Trophoblast cell (in vitro differentiated cells and primary cell): ENCODE measurements around the gene SDCCAG8.

ENCODE experiments used
- DNase-seq, 2 donors: peaks; one replicate each; pipeline ENCODE4 v3.0.0-alpha.2; 2016
- H2AFZ ChIP-seq: 2 replicates; pipeline ENCODE4 v1.6.1; 2013; ENCODE audit warnings: low read length, moderate library complexity, mild to moderate bottlenecking; ENCODE audit not compliant: insufficient read depth, poor library complexity
- H2AK5ac ChIP-seq: 2 replicates; pipeline ENCODE4 v1.6.1; 2013; ENCODE audit warnings: mild to moderate bottlenecking, low read length
- H2BK120ac ChIP-seq: 2 replicates; pipeline ENCODE4 v1.6.1; 2013; ENCODE audit warnings: low read length, mild to moderate bottlenecking, moderate library complexity; ENCODE audit not compliant: insufficient read depth, poor library complexity
- H2BK12ac ChIP-seq: 2 replicates; pipeline ENCODE4 v1.6.1; 2013; ENCODE audit warnings: mild to moderate bottlenecking, low read length, moderate library complexity
- H2BK5ac ChIP-seq: 2 replicates; pipeline ENCODE4 v1.6.1; 2013; ENCODE audit warnings: low read length, low read depth, moderate library complexity, mild to moderate bottlenecking; ENCODE audit not compliant: poor library complexity
- H3K14ac ChIP-seq: 2 replicates; pipeline ENCODE4 v1.6.1; 2013; ENCODE audit warnings: mild to moderate bottlenecking, low read length
- H3K18ac ChIP-seq: 2 replicates; pipeline ENCODE4 v1.6.1; 2013; ENCODE audit warnings: mild to moderate bottlenecking, low read length
- H3K23ac ChIP-seq: 2 replicates; pipeline ENCODE4 v1.6.1; 2013; ENCODE audit warnings: low read length
- H3K27ac ChIP-seq: 2 replicates; pipeline ENCODE4 v1.5.1; 2013; ENCODE audit warnings: low read depth, mild to moderate bottlenecking, inconsistent platforms, low read length, moderate library complexity
- H3K27me3 ChIP-seq: 2 replicates; pipeline ENCODE4 v1.6.1; 2013; ENCODE audit warnings: inconsistent platforms, mild to moderate bottlenecking, low read length, moderate library complexity; ENCODE audit not compliant: insufficient read depth
- H3K36me3 ChIP-seq, 2 experiments: 1 replicate in 1 of 2; 2 replicates in 1 of 2; pipeline ENCODE4 v1.6.1; 2013; ENCODE audit warnings: low read length in 2 of 2, mild to moderate bottlenecking in 2 of 2, moderate library complexity in 1 of 2; ENCODE audit not compliant: insufficient read depth in 2 of 2, control insufficient read depth in 1 of 2
- H3K4ac ChIP-seq: 2 replicates; pipeline ENCODE4 v1.6.1; 2013; ENCODE audit warnings: low read depth, mild to moderate bottlenecking, low read length, moderate library complexity
- H3K4me1 ChIP-seq, 2 experiments: 1 replicate in 1 of 2; 2 replicates in 1 of 2; pipeline ENCODE4 v1.6.1; 2013; ENCODE audit warnings: low read length in 2 of 2, mild to moderate bottlenecking in 2 of 2, moderate library complexity in 1 of 2; ENCODE audit not compliant: insufficient read depth in 2 of 2, control insufficient read depth in 1 of 2
- H3K4me2 ChIP-seq: 2 replicates; pipeline ENCODE4 v1.6.1; 2013; ENCODE audit warnings: inconsistent platforms, mild to moderate bottlenecking, low read length, moderate library complexity
- H3K4me3 ChIP-seq: 2 replicates; pipeline ENCODE4 v1.5.1; 2013; ENCODE audit warnings: mild to moderate bottlenecking, low read depth, low read length, inconsistent platforms
- H3K79me1 ChIP-seq: one replicate; pipeline ENCODE4 v1.6.1; 2013; ENCODE audit warnings: low read length
- H3K79me2 ChIP-seq: 2 replicates; pipeline ENCODE4 v1.6.1; 2013; ENCODE audit warnings: low read length, mild to moderate bottlenecking; ENCODE audit not compliant: control insufficient read depth, insufficient read depth, poor library complexity
- H3K9ac ChIP-seq: 2 replicates; pipeline ENCODE4 v1.6.1; 2013; ENCODE audit warnings: mild to moderate bottlenecking, low read length
- H3K9me3 ChIP-seq: 2 replicates; pipeline ENCODE4 v1.6.1; 2013; ENCODE audit warnings: low read depth, mild to moderate bottlenecking, control low read depth, inconsistent platforms, low read length; ENCODE audit not compliant: insufficient read depth
- H4K12ac ChIP-seq: 2 replicates; pipeline ENCODE4 v1.6.1; 2013; ENCODE audit warnings: low read depth, mild to moderate bottlenecking, low read length, moderate library complexity
- H4K8ac ChIP-seq: 2 replicates; pipeline ENCODE4 v1.6.1; 2013; ENCODE audit warnings: low read depth, mild to moderate bottlenecking, low read length, moderate library complexity
- H4K91ac ChIP-seq: one replicate; pipeline ENCODE4 v1.6.1; 2013; ENCODE audit warnings: low read depth, mild to moderate bottlenecking, low read length, moderate library complexity
- WGBS: extraction: QIAGEN DNeasy Blood & Tissue Kit; methylation state at CpG from one replicate; pipeline ENCODE4 v1.1.7; 2013; ENCODE audit warnings: missing lambda C conversion rate; ENCODE audit not compliant: insufficient read length, insufficient coverage; ENCODE audit errors: extremely low coverage; 5-methylcytosine and 5-hydroxymethylcytosine counted together

SDCCAG8 gene

GRCh38 chr1:243507672-243508302, 251.9 kb downstream of the SDCCAG8 start:
- Histone ChIP-seq H3K4ac (no peak overlapping the region), H3K79me2 (no peaks in the 10 kb centered on the region), H4K8ac (no peak overlapping the region), H2BK120ac (no peak overlapping the region), H2BK12ac (no peak overlapping the region), H2BK5ac (no peak overlapping the region), H3K4me2 (no peak overlapping the region), H3K27me3 (no peaks in the 10 kb centered on the region), H2AFZ (no peak overlapping the region), H3K18ac (no peak overlapping the region), H3K79me1 (no peaks in the 10 kb centered on the region), H3K27ac (no peak overlapping the region), H3K4me1 (no peaks in the 10 kb centered on the region), H3K9ac (no peak overlapping the region), H3K9me3 (no peaks in the 10 kb centered on the region), H3K4me3 (no peak overlapping the region), H3K36me3 (peaks cover 0 to 7% of the 10 kb centered on the region in 2 experiments), H3K23ac (no peak overlapping the region), H3K14ac (no peak overlapping the region), H4K12ac (no peak overlapping the region), H4K91ac (no peak overlapping the region), H2AK5ac (no peak overlapping the region)
- DNase-seq, result no peak
- WGBS, result no CpG with 5 or more reads among the region's 8 CpGs

DNA sequence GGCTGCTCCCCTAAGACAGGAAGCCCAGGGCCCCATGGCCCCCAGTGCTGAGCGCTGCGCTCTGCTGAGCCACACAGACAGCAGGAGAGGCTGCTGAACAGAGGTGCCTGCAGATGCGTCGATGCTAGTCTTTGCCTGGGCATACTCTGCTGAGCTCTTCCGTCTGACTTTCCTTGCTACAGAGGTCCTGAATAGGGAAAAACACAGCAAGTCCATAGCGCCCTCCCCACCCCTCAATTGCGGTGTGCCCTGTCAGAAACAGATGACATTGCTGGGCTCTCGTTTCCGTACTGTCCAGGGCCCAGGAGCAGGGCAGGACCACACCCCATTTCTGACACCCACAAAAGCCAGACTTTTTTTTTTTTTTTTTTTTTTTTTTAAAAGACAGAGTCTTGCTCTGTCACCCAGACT, 252.5 kb downstream of the SDCCAG8 start:
- Histone ChIP-seq H3K27ac (no peak overlapping the region), H2BK5ac (no peak overlapping the region), H3K4me2 (no peak overlapping the region), H3K36me3 (peaks cover 0 to 7% of the 10 kb centered on the region in 2 experiments), H3K4me1 (no peaks in the 10 kb centered on the region), H3K18ac (no peak overlapping the region), H3K9me3 (no peaks in the 10 kb centered on the region), H4K12ac (no peak overlapping the region), H2BK120ac (no peak overlapping the region), H3K4ac (no peak overlapping the region), H3K4me3 (no peak overlapping the region), H4K8ac (no peak overlapping the region), H4K91ac (no peak overlapping the region), H3K14ac (no peak overlapping the region), H3K9ac (no peak overlapping the region), H3K27me3 (no peaks in the 10 kb centered on the region), H2AK5ac (no peak overlapping the region), H2AFZ (no peak overlapping the region), H2BK12ac (no peak overlapping the region), H3K79me2 (no peaks in the 10 kb centered on the region), H3K23ac (no peak overlapping the region), H3K79me1 (no peaks in the 10 kb centered on the region)
- DNase-seq, result no peak
- no CpG with 5 or more reads among the region's 9 CpGs for WGBS

DNA sequence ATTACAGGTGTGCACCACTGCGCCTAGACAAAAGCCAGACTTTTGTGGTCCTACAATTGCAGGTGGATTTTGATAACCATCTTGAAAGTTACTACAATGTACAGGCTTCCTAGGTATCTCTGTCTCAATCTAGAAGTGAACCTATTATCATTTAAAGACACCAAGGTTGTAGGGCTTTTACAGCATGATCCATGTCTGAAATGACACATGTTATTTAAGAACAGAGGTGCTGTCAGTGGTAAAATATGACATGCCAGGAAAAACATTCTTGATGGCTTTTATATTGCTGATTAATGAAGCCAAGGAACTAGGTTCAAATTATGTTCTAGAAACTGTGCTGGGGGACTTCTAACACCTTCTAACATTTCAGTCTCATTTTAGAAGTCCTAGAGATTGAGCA, 253.1 kb downstream of the SDCCAG8 start:
- H3K14ac ChIP-seq, result no peak overlapping the region
- H3K9ac ChIP-seq, result no peak overlapping the region
- no CpG with 5 or more reads among the region's 1 CpG for WGBS

GRCh38 chr1:243510928-243511327, 255.1 kb downstream of the SDCCAG8 start:
- WGBS, result no CpG with 5 or more reads among the region's 3 CpGs
- Histone ChIP-seq H3K36me3 (peaks cover 0 to 5% of the 10 kb centered on the region in 2 experiments), H2BK12ac (no peak overlapping the region), H3K79me2 (no peaks in the 10 kb centered on the region), H3K4me2 (no peak overlapping the region), H4K91ac (no peak overlapping the region), H3K23ac (no peak overlapping the region), H3K4me3 (no peak overlapping the region), H3K4ac (no peak overlapping the region), H3K9ac (no peak overlapping the region), H2AK5ac (no peak overlapping the region), H2BK120ac (no peak overlapping the region), H3K79me1 (no peaks in the 10 kb centered on the region), H3K27me3 (no peaks in the 10 kb centered on the region), H2BK5ac (no peak overlapping the region), H4K12ac (no peak overlapping the region), H3K14ac (no peak overlapping the region), H2AFZ (no peak overlapping the region), H3K9me3 (no peaks in the 10 kb centered on the region), H3K27ac (no peak overlapping the region), H3K4me1 (peaks cover 6 to 7% of the 10 kb centered on the region in 2 experiments), H3K18ac (no peak overlapping the region), H4K8ac (no peak overlapping the region)
- DNase-seq, result no peak

More for the DNA sequence above, 253.1 kb downstream of the SDCCAG8 start:
- Histone ChIP-seq H2AFZ (no peak overlapping the region), H3K4ac (no peak overlapping the region), H3K79me1 (no peaks in the 10 kb centered on the region), H4K12ac (no peak overlapping the region), H3K27me3 (no peaks in the 10 kb centered on the region), H3K4me3 (no peak overlapping the region), H3K4me2 (no peak overlapping the region), H2BK12ac (no peak overlapping the region), H4K91ac (no peak overlapping the region), H2AK5ac (no peak overlapping the region), H3K23ac (no peak overlapping the region), H2BK5ac (no peak overlapping the region), H4K8ac (no peak overlapping the region), H3K36me3 (peaks cover 0 to 7% of the 10 kb centered on the region in 2 experiments), H3K79me2 (no peaks in the 10 kb centered on the region), H3K4me1 (peaks cover 3% of the 10 kb centered on the region in 2 experiments), H2BK120ac (no peak overlapping the region), H3K27ac (no peak overlapping the region), H3K18ac (no peak overlapping the region), H3K9me3 (no peaks in the 10 kb centered on the region)
- DNase-seq, result no peak
